Measurements from ENCODE around the gene NIN.
"Not testable (repeated sequence)": the region's sequence is repeated elsewhere in the genome, so short reads cannot be mapped to it uniquely, and the experiment has no call there.

Gene NIN

DNA sequence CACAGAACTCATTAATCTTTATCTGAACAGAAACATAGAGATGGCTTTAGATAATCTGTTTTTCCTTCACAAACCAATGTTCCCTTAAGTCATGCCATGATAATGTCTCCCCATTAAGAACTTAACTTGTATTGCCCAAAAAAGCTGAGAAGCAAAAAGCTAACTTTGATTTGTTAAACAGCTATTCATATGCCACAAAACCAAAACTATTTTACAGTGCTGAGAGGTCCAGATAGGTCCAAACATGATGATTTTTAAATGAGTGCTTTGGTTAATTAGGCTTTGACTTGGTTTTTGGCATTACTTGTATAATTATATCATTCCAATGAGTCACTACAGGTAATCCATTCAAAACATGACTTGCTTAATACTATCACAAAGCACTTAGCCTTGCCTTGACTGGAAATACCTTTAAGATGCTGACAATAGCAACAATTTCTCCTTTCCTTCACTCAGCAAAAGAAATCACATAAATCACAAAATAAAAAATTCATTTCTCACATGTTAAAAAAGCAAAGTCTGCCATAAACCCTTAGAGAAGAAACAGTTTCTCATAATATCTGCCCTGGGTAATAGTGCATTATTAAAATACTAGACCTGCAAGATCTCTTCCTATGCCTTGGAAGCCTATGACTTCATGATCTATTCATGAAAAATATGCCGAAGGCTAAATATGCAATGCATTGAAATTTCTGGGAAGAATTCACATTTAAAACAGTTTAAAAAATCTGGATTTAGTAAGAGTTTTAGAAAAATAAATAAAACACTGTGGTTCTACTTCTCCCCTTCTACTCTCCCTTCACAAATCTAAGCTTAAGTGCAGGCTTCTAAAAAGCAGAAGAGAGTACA lies 110.8 kb downstream of the NIN start:
- peak; percentile 16 for DNase-seq (ENCODE audit: low read depth)

GRCh38 chr14:50718949-50719348 lies 112.0 kb downstream of the NIN start:
- no peak for DNase-seq (ENCODE audit: low read depth)

GRCh38 chr14:50717811-50718210 lies 113.2 kb downstream of the NIN start:
- no peak for DNase-seq (ENCODE audit: low read depth)

DNA sequence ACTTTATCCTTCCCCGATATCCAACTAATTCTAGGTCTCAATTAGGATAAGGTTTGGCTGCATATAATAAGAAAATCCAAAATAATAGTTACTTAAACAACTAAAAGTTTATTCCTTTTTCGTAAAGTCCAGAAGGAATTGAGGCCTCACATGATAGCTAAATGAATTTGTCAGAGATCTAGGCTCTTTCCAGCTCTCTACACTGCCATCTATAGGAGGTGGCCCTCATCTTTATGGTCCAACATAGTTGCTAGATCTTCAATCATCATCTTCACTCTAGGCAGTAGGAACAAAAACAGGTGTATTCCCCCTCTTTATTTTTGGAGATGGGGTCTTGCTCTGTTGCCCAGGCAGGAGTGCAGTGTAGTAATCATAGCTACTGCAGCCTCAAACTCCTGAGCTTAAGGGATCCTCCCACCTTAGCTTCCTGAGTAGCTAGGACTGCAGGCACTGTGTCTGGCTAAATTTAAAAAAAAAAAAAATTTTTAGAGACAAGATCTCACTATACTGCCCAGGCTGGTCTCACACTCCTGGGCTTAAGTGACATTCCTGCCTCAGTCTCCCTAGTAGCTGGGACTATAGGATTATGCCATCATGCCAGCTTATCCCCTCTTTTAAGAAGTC lies 116.4 kb downstream of the NIN start:
- DNase-seq (ENCODE audit: low read depth): peak; percentile 63

DNA sequence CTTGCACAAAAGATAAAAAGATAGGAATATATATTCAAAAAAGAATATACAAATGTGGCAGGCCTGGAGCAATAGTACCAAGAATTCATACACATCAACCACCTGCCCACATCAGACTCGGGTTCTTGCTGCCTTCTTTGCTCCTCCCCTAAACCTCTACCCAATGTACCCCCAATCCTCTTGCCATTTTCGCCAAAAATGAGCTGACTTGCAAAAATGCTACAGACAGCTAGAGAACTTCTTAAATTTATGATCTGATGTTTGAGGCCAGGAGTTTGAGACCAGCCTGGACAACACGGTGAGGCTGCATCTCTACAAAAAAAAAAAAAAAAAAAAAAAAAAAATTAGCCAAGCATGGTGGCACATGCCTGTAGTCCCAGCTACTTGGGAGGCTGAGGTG lies 119.9 kb downstream of the NIN start:
- DNase-seq (ENCODE audit: low read depth): no peak

GRCh38 chr14:50705026-50705593 lies 125.9 kb downstream of the NIN start:
- DNase-seq (ENCODE audit: low read depth): no peak

DNA sequence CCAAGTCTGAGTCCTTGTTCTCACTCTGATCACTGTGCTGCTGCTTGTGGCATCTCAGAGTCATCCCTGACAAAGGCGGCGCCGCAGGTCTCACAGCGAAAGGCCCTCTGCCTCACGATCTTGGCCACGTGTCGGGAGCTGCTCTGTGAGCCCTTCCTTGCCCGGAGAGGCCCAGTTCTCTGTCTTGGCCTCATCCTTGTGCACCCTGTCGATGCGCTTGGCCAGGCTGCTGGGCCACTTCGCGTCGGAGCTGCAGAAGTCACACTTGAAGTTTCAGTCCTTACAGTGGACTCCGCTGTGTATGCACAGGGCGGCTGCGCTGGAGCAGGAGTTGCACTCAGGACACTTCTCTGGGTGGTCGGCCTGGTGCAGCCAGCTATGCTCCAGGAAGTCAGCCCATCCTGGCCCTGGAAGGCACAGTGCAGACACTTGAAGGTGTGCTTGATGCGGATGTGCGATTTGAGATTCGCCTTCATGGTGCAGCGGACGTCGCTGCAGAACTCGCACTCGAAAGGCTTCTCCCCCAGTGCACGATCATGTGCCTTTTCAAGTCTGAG lies 126.4 kb downstream of the NIN start:
- no peak for DNase-seq (ENCODE audit: low read depth)

DNA sequence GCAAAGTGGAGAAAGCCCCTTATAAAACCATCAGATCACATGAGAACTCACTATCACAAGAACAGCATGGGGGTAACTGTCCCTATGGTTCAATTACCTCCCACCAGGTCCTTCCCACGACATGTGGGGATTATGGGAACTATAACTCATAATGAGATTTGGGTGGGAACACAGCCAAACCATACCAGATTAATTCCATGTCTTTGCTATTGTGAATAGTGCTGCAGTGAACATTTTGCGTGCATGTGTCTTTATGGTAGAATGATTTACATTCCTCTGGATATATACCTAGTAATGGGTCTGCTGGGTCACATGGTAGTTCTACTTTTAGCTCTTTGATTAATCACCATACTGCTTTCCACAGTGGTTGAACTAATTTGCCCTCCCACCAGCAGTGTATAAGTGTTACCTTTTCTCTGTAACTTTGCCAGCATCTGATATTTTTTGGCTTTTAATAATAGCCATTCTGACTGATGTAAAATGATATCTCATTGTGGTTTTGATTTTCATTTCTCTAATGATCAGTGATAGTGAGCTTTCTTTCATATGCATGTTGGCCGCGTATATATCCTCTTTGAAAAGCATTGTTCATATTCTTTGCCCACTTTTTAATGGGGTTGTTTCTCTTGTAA lies 133.2 kb downstream of the NIN start:
- DNase-seq (ENCODE audit: low read depth): no peak

DNA sequence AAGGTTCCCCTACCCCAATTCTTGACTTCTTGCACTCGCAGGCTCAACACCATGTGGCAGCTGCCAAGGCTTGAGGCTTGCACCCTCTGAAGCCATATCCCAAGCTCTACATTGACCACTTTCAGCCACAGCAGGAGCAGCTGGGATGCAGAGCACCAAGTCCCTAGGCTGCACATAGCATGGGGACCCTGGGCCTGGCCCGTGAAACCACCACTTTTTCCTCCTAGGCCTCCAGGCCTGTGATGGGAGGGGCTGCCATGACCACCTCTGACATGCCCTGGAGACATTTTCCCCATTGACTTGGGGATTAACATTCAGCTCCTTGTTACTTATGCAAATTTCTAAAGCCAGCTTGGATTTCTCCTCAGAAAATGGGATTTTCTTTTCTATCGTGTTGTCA lies 136.7 kb downstream of the NIN start:
- not testable (repeated sequence) for DNase-seq (ENCODE audit: low read depth)

DNA sequence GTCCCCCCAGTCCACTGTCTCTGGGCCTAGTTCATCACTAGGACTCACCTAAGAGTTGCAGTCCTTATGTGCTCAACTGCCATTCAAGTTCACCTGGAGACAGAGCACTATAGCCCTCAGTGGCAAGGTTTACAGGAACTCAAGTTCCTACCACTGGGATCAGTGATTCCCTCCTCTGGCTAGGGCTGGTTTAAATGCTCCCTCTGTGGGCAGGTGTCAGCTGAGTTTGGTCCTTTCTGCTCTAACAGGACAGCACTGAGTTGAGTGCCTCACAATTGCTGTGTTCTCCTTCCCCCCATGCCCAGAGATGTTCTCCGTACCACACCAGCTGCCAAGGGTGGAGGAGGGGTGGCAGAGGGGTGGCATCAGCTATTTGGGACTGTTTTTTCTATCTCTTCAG lies 142.1 kb downstream of the NIN start:
- no peak for DNase-seq (ENCODE audit: low read depth)

GRCh38 chr14:50679674-50680073 lies 151.3 kb downstream of the NIN start:
- no peak for DNase-seq (ENCODE audit: low read depth)

DNA sequence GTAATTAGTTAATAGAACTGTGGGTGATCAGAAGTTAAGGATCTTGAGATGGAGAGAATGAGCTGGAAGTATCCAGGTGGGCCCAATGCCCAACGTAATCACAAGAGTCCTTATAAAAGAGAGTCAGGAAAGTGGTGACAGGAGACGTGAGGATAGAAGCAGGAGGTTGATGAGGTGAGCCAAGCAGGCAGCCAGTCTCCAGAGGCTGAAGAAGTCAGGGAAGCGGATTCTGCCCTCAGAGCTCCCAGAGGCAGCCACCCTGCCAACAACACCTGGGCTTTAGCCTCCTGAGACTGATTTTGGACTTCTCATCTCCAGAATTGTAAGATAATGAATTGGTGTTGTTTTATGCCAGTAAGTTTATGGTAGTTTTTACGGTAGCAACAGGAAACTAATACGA lies 152.8 kb downstream of the NIN start:
- no peak for DNase-seq (ENCODE audit: low read depth)

DNA sequence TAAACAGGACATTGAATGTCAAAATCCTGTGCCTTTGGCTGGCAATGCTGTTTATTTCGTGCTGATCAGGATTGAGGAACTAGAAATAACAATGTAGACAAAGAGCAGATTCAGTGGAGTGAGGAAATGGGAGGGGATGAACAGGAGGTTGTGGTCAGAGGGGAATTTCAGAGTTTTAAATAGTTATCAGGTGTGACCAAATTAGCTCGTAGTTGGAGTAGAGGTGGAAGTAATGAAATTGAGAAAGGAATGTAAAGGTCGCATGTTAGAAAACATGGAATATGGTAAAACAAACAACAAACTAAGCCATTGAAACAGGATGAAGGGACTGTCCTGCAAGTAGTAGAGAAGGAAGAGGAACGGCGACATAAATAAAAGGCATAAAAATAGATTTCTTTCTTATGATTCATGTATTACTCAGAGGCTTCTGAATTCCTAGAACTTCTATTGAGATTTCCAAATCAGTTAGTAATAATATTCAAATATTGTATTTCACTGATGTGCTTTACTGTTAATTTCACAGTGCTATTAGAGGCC lies 153.4 kb downstream of the NIN start:
- DNase-seq (ENCODE audit: low read depth): peak; percentile 70

GRCh38 chr14:50676814-50677516 lies 154.0 kb downstream of the NIN start:
- DNase-seq (ENCODE audit: low read depth): no peak

DNA sequence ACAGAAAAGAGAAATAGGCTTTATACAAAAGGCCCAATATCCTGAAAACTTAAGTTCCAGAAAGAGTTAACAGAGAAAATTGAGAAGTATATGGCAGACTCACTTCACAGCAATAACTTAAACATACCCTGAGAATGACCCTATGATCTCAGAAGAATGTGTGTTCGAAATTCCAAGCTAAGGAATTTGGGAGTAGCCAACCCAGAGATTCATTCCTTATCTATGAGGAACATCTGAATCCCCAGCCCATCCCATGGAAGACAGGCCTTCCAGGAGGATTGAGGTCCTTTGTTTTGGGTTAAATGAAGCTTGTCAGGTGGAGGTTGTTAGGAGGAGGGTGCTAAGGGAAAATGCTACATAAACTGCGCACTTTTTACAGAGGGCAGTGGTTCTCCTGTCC lies 155.4 kb downstream of the NIN start:
- no peak for DNase-seq (ENCODE audit: low read depth)

GRCh38 chr14:50670866-50671256 lies 160.1 kb downstream of the NIN start:
- DNase-seq (ENCODE audit: low read depth): no peak

- DNase-seq (ENCODE audit: low read depth): peak; percentile 24
Observed at GRCh38 chr14:50670196-50670865, 160.6 kb downstream of the NIN start.

Data from iris pigment epithelial cell (primary cell).